ENCODE results near the gene USP30.

- TF ChIP-seq CTCF (IDR thresholded peaks at IDR 0.05; ENCODE audit: low read length) (no peak), EZH2 (IDR thresholded peaks at IDR 0.05; ENCODE audit: borderline replicate concordance, low read length) (no peak)
Observed at GRCh38 chr12:109105176-109105575, 52.8 kb downstream of the USP30 start.
